Measurements from ENCODE around the gene TKT. TPM values are rescaled to one million over a fixed set of nuclear protein-coding genes. Genes with fewer than 3 reads are reported as not detected.

The TKT gene
- total RNA-seq, 1 donor from 2014 or later, result 154 TPM

- ATAC-seq (ENCODE audit: low read depth), result no peak
- ChIA-PET CTCF (no interaction called here), POLR2A (no interaction called here)
- no peaks in the 10 kb centered on the region for H3K9me3 Mint-ChIP-seq
- DNase-seq, result no peak
- TF ChIP-seq, protein P1, sequence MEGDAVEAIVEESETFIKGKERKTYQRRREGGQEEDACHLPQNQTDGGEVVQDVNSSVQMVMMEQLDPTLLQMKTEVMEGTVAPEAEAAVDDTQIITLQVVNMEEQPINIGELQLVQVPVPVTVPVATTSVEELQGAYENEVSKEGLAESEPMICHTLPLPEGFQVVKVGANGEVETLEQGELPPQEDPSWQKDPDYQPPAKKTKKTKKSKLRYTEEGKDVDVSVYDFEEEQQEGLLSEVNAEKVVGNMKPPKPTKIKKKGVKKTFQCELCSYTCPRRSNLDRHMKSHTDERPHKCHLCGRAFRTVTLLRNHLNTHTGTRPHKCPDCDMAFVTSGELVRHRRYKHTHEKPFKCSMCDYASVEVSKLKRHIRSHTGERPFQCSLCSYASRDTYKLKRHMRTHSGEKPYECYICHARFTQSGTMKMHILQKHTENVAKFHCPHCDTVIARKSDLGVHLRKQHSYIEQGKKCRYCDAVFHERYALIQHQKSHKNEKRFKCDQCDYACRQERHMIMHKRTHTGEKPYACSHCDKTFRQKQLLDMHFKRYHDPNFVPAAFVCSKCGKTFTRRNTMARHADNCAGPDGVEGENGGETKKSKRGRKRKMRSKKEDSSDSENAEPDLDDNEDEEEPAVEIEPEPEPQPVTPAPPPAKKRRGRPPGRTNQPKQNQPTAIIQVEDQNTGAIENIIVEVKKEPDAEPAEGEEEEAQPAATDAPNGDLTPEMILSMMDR (IDR thresholded peaks at IDR 0.05), result no peak
- H3K36me3 Mint-ChIP-seq (ENCODE audit: low read depth), result peaks cover 82% of the 10 kb centered on the region
- intact Hi-C loops (cut with micrococcal nuclease), result no loop called here
- no peak overlapping the region for H3K27ac Mint-ChIP-seq
- no peak overlapping the region for H3K4me3 Mint-ChIP-seq
- H3K27me3 Mint-ChIP-seq, result no peaks in the 10 kb centered on the region
- H3K4me1 Mint-ChIP-seq, result no peaks in the 10 kb centered on the region
Measured at GRCh38 chr3:53226841-53227407, 28.9 kb downstream of the TKT start.

- intact Hi-C loops (cut with micrococcal nuclease), result no loop called here
- ChIA-PET POLR2A (no interaction called here), CTCF (no interaction called here)
- Mint-ChIP-seq H3K27me3 (no peaks in the 10 kb centered on the region), H3K4me1 (no peaks in the 10 kb centered on the region), H3K4me3 (no peak overlapping the region), H3K9me3 (no peaks in the 10 kb centered on the region), H3K27ac (no peak overlapping the region), H3K36me3 (ENCODE audit: low read depth) (peaks cover 79% of the 10 kb centered on the region)
- no peak for ATAC-seq (ENCODE audit: low read depth)
- DNase-seq, result no peak
- TF ChIP-seq, protein P1 (IDR thresholded peaks at IDR 0.05), result no peak
Measured at GRCh38 chr3:53226142-53226840, 29.5 kb downstream of the TKT start.

DNA sequence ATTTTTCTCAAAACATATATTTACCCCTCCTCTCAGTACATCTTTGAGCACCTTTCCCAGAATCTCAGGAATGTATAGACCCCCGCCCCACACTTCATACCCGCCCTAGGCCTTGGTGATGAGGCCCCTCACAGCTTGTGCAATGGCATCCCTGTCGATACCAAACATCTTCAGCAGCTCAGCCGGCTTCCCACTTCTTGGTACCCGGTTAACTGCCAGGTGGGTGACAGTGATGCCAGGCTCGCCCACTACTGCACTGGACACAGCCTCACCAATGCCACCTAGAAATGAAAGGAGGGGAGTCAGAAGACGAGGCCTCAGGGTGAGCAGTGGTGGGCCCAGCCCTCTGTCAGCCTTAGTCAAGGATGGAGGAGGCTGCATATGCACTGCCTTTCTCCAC lies 30.2 kb downstream of the TKT start:
- ChIA-PET POLR2A (no interaction called here), CTCF (no interaction called here)
- Mint-ChIP-seq H3K4me3 (no peak overlapping the region), H3K9me3 (no peaks in the 10 kb centered on the region), H3K36me3 (ENCODE audit: low read depth) (peaks cover 76% of the 10 kb centered on the region), H3K4me1 (no peaks in the 10 kb centered on the region), H3K27me3 (no peaks in the 10 kb centered on the region), H3K27ac (no peak overlapping the region)
- intact Hi-C loops (cut with micrococcal nuclease), result no loop called here
- TF ChIP-seq, protein P1 (IDR thresholded peaks at IDR 0.05), result no peak
- no peak for DNase-seq
- no peak for ATAC-seq (ENCODE audit: low read depth)

DNA sequence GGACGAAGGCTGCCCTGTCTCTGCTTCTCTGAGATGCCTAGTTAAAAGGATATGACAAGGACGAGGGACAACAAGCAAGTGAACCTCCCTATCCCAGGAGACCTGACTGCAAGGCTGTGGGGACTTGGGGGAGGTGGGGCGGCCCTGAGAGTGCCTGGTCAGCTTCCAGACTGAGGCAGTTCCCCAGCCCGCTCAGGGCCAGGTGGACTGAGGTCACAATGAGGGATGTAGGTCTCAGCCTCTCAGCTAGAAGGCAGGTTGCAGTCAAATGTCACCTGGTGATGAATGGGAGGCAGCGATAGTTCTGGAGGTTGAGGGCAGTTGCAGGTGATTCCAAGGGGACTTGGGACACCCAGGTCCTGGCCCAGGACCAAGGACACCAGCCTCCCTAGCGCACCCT lies 30.6 kb downstream of the TKT start:
- TF ChIP-seq, protein P1 (IDR thresholded peaks at IDR 0.05), result no peak
- Mint-ChIP-seq H3K27me3 (no peaks in the 10 kb centered on the region), H3K4me1 (peaks cover under 1% of the 10 kb centered on the region), H3K27ac (no peak overlapping the region), H3K36me3 (ENCODE audit: low read depth) (peaks cover 72% of the 10 kb centered on the region), H3K4me3 (no peak overlapping the region), H3K9me3 (no peaks in the 10 kb centered on the region)
- intact Hi-C loops (cut with micrococcal nuclease), result no loop called here
- DNase-seq, result no peak
- ChIA-PET POLR2A (no interaction called here), CTCF (no interaction called here)
- no peak for ATAC-seq (ENCODE audit: low read depth)

GRCh38 chr3:53224536-53224935 lies 31.3 kb downstream of the TKT start:
- DNase-seq (no peak), ATAC-seq (ENCODE audit: low read depth) (no peak)
- Mint-ChIP-seq H3K27ac (no peak overlapping the region), H3K36me3 (ENCODE audit: low read depth) (peaks cover 65% of the 10 kb centered on the region), H3K9me3 (no peaks in the 10 kb centered on the region), H3K4me1 (peaks cover 5% of the 10 kb centered on the region), H3K27me3 (no peaks in the 10 kb centered on the region), H3K4me3 (no peak overlapping the region)
- ChIA-PET CTCF (no interaction called here), POLR2A (no interaction called here)
- TF ChIP-seq, protein P1 (IDR thresholded peaks at IDR 0.05), result no peak
- intact Hi-C loops (cut with micrococcal nuclease), result no loop called here
